GM21423 (cell line): Measurements from ENCODE around the gene AIDA.
"Not testable (repeated sequence)": the region's sequence is repeated elsewhere in the genome, so short reads cannot be mapped to it uniquely, and the experiment has no call there.

ENCODE experiments used
- ATAC-seq: cut with Tn5 transposase; IDR thresholded peaks from one replicate; pipeline ENCODE4 v1.9.1; 2021; ENCODE audit warnings: mild to moderate bottlenecking, moderate library complexity; ENCODE audit not compliant: unreplicated experiment

Gene AIDA, protein sequence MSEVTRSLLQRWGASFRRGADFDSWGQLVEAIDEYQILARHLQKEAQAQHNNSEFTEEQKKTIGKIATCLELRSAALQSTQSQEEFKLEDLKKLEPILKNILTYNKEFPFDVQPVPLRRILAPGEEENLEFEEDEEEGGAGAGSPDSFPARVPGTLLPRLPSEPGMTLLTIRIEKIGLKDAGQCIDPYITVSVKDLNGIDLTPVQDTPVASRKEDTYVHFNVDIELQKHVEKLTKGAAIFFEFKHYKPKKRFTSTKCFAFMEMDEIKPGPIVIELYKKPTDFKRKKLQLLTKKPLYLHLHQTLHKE

DNA sequence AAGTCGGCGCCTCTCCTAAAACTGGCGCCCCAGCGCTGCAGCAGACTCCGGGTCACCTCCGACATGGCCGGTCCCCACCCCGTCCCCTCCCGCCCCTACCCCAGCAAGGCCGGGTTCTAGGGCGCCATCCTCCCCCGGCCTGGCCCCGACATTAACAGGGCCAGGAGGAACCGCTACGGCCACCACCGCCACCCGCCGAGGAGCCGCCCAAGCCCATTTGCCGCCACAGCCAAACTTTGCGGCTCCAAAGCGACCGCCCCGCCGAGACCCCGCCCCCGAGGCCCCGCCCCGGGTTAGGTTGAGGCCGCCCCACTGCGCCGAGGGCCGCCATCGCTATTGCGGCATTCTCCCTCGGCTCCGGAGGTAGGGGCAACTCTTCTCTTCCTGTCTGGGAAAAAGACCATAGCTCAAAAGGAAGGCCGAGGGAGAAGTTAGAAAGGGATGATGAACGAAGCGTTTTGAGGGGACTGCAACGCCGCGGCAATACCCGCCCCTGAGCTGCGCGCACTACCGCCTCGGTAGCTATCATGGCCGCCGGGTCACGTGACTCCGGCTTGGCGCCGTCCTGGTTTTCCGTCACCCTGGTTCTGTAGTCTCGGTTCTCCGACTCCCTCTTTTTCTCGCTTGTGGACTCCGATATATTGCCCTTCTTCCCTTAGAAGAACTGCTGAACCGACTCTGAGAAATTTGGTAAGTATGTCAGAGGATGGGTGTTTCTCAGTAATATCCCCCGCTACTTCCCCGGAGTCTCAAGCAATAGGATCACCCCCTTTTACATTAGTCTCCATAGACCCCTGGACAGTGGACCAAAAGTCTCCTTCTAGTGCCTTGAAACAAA is at the start of gene AIDA, which contains the start of gene BROX:
Gene AIDA (minus strand): TSS at position 239 of the 838 bp plus-strand sequence. CDS start 174 bp downstream, at position 65.
Gene BROX (plus strand): TSS at position 312 of the 838 bp plus-strand sequence. CDS start 3,136 bp downstream, outside the sequence.
- ATAC-seq = peak; percentile 72

DNA sequence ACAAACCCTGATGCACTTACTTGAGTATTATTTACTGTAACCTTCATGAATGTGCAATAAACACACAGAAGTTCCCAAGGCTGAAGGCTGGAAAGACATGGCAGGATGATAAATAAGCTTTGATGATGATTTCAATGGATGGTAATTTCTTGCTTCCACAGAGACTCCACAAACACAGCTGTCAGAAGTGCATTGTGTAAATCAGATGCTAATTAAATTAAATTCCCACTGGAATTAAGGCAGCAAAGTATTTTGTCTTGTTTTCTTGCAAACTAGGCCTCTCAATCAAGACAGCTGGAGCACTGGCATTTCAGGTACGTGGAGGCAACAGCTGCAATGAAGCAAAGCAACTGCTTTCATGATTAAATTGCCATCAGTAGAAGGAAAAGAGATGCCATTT is 48.8 kb upstream of the AIDA start:
- ATAC-seq = no peak

DNA sequence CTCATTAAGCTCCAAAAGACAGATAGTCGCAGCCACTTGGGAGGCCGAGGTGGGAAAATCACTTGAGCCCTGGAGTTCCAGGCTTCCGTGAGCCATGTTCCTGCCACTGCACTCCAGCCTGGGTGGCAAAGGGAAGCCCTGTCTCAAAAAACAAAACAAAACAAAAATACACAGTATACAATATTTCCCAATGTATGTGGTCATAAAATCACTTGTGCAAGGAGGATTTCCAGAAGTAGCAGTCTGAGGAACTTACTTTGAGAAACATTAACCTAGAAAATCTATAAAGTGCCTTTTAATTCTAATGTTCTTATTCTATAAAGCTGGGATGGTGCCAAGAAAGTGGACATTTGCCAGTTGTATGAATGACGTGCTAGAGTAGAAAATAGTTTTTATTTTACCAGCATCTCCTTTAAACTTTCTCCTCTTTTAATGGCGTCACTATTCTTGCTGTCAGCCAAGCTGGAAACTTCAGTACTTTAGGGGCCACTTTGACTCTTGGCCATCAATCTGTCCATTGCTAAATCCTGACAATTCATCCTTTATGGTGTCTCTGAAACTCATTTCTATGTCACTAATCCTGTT is 47.3 kb upstream of the AIDA start:
- no peak for ATAC-seq

DNA sequence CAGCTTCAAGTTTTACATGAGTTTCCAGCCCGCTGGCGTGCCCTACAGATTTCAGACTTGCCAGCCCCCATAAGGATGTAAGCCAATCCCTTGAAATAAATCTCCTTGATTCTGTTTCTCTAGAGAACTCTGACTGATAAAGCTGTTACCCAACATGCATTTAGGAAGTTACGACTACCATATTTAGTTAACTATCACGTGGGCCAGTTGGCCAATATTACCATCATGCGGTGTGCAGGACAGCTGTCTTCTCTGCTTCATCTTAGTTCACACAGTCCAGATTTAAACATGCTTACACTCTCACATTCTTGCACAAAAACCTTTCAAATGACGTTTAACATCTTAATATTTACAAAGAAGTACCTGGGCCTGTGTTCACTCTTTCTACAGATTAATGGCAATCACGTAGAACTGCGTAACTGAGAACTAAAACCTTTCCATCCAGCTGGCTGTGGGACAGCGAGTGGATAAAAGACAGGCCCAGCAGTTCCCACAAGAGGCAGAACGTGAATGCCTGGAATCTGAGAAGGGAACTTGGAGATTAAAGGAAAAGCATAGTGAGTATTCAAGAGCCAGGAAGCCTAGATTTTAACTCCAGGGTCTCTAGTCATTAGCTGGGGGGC is 45.5 kb upstream of the AIDA start:
- no peak for ATAC-seq

DNA sequence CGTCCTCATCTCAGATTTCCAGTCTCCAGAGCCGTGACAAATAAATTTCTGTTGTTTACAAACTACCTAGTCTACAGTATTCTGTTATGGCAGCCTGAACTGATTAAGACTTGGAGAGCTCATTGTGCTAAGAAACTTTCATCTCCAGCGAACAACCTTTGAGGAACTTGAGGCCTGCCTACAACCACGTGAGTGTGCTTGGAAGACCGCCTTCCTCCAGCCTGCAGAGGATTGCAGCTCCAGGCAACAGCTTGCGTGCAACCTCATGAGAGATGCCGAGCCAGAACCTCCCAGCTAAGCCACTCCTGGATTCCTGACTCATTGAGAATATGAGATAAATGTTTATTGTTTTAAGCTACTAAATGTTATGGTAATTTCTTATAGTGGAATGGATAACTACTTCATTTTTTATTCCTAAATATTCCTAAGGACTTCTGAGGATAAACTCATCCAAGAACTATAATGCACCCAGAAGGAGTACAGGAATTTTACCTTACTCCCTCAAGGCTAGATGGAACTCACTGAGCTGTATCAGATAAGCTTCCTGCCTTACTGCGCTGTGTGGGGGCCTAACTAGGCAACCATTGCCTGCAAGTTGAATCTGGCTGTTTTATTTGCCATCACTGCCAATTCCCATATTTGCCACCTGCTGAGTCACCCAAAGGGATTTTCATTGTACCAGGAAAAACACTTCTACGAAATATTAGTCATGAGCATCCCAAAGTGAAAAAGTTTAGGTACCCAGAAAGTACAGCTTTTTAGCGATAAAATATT is 42.3 kb upstream of the AIDA start:
- ATAC-seq = no peak

DNA sequence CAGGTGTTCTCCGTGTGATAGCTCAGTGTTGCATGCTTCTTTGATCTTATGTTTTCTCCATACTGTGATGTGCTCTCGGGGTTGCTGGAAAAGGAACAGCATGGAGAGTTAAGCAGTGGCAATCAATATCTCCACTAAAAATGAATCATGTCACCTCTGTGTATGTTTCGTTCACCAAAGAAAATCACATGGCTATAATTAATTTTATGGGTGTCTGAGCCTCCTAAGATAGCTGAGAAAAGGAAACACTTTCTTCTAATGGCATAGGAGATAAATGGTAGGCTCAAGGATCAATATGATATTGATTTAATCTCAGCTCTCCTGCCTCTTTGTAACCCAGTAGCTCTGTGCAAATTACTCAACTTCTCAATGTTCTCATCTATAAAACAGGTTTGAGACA is 39.0 kb upstream of the AIDA start:
- no peak for ATAC-seq

DNA sequence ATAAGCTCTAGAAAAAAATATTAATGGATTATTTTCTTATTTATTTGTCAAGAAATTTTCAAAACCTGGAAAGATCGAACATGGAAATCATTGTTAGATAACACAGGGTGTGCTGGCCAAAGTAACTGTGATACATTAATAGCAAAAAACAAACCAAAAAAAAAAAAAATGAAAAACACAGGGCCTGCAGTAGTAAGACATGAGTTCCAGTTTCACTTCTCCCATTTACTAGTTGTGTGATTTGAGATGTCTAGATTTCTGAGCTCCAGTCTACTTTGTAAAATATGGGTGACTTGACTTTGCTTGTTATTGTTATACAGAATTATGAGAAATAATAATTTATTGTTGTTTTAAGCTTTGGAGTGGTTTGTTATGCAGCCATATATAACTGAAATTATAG is 38.4 kb upstream of the AIDA start:
- peak; percentile 82 for ATAC-seq

DNA sequence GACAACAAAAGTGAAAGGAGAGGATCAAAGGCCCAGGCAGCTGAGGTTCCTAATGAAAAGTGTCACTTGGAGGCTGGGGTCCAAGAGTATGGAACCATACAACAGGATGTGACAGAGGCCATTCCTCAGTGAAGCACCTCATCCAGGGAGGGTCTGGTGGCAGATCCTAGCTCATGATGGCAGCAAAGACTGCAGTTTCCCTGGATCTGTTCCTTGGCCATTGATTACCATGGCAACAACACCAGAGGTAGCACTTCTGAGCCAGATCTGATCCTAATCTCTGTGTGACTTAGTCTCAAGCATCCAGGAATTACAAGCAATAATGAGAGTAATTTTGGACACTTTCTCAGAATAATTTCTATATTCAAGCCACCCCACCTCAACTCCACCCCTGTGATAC is 37.6 kb upstream of the AIDA start:
- no peak for ATAC-seq

DNA sequence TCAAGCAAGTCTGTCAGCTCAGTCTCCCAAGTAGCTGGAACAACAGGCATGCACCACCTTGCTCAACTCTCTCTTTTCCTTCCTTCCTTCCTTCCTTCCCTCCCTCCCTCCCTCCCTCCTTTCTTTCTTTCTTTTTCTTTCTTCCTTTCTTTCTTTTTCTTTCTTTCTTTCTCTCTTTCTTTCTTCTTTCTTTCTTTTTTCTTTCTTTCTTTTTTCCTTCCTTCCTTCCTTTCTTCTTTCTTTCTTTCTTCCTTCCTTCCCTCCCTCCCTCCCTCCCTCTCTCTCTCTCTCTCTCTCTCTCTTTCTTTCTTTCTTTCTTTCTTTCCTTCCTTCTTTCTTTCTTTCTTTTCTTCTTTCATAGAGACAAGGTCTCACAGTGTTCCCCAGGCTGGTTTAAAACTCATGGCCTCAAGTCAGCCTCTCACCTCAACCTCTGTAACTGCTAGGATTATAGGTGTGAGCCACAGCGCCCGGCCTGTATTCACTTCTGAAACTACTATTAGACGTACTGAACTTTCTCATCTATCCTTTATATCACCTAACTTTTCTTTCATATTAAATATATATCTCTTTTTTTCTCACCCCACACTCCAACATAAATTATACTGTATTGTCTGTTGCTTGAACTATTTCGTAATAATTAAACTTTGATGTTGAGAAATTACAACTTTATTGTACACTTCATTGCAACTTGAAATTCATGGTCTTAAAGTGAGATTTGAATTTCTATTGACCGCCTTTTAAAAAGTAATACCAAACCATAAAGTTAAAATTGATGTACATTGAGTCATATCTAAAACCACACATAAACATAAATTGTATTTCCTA is 29.6 kb upstream of the AIDA start:
- ATAC-seq = not testable (repeated sequence)

DNA sequence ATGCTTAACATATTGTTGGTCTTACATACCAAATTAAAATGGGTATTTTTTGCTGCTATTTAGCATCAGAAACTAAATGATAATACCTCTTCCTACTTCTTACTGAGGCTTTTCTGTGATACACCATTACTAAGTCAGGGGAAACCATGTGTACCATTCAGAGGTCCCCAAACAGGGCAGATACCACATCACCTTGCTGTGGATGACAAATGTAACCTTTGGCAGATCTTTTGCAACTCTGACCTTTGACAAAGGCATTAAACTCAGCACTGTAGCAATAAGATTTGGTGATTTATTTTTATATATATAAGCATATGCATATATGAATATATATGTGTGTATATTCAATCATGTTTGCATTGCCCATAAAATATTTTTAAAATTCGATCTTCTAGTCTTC is 27.6 kb upstream of the AIDA start:
- ATAC-seq = no peak

DNA sequence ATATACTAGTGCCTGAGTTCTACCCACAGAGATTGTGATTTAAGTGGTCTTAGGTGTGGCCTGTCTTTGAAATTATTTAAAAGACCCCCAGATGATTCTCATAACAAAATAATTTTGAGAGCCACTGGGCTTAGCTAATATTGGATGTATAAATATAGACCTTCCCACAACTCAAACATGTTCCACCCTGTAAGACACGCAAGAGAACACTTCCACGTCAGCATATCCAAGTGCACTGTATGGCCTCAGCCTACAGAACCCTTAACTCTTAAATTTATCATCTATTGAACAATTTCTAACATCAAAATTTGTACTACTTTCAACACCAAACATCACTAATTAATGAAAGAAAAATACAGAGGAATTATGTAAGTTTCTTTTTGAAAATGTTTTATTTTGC is 27.2 kb upstream of the AIDA start:
- ATAC-seq = no peak

DNA sequence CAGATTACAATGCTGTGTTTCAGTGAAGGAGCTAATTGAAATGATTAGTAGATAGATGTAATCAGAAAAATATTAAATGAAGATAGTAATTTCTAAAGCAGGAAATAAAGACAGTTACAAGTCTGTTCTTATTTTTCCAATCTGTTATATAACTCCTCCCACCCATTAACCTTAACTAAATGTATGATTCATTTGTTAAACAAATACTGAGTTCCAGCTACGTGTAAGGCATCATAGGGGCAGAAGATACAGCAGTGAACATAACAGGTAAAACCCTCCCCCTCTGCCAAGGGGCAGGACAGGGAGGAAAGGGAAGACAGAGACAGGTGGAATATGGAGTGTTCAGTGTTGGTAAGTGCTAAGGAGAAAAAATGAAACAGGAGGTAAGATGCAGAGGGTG is 24.7 kb upstream of the AIDA start, which contains the start of gene FAM177B:
Gene FAM177B (plus strand): TSS at position 231 of the 400 bp plus-strand sequence. CDS start 9,344 bp downstream, outside the sequence.
- no peak for ATAC-seq

DNA sequence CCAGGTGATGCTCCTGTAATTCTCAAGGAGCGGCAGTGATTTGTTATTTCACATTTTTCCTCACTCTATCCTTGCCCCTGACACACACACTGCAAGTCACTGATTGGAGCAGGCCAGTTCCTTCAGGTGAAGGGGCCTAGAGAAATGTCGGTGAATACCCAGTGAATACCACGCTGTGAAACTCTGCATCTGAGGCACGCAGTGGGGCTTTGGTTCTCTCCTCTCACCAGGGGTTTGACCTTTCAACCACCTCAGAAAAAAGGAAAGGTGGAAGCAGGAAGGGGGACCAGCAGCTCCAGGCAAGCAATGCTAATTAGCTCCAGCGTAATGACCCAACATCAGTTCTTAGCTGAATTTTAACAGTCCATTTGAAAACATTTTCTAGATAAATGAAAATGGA is 24.2 kb upstream of the AIDA start:
- no peak for ATAC-seq

DNA sequence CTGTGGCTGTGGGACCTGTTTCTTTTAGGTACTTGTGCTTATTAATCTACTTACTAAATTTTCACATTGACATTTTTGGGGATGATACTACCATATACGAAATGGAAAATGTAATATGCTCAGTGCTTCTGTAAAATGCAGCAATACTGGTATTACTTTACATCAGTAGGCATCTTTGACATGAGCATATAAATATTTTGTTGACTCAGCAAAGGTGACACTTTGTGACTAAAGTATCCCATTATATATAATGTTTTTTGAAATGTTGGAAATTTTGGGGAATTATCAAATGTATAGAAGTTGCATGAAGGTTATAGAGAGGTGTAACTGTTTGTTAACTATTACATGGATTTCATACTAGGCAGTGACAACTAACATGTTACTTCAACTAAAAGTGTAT is 22.4 kb upstream of the AIDA start:
- ATAC-seq = no peak

DNA sequence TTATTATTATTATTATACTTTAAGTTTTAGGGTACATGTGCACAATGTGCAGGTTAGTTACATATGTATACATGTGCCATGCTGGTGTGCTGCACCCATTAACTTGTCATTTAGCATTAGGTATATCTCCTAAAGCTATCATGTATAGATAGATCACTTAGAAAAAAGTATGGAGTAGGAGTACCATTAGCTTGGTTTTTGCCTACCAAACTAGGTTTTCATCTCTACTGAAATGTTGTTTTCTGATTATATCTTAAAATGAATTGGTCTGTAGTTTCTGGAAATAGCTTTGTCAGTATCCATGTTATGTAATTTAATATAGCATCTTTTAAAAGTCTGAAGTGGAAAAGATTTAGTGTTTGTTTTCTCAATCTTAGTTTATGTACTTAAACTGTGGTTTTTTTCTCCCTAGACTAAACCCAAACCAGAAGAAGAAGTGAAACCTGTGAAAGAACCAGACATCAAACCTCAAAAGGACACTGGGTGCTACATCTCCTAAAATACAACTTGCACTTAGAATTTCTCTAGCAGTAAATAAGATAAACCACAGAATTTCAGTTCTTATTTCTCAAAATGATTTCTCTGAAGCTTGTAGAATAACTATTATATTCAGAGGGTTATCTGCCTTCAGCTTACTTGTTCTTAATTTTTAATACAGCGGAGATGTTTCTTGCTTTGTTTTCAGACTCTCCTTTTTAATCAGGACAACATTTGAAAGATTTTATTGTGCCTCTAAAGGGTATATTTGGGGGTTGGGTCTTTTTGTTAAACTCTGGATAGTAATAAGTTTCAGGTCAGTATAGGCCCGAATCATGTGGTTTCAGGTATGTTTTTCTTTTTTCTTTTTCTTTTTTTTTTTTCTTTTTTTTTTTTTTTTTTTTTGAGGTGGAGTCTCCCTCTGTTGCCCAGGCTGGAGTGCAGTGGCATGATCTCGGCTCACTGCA is 20.2 kb upstream of the AIDA start:
- peak; percentile 98 for ATAC-seq

DNA sequence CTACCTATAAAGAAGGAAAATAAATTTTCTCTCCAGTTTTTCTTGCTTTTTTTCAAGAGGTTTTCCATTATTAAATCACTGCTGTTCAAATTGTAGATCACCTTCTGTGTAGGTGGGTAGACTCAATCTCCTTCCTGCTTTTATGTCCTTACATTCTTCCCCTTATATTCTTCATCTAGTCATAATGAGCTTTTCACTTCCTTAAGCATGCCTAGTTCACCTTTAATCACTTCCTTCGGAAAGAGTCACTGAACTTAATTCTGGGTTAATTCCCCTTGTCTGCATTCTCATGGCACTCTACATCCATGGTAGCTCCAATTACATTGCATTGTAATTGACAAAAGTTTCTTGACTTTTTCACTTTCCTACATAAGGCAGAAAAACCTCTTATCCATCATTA is 18.6 kb upstream of the AIDA start:
- ATAC-seq = no peak

DNA sequence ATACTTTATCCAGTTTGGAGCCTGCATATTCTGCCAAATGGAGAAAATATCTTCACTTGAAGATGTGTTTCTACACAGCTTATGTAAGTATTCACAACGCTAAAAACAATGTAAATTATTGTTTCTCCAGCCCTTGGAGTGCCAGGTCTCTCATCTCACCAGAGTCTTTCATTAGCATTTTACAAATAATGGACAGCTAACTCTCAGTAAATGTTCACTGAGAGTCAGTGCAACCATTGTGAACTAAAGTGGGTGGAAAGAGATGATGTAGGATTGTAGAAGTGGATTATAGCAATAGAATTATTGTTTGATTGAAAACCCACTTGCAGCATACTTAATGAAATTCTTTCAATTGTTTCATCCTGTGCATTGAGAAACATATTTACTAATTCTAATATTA is 16.5 kb upstream of the AIDA start:
- no peak for ATAC-seq

DNA sequence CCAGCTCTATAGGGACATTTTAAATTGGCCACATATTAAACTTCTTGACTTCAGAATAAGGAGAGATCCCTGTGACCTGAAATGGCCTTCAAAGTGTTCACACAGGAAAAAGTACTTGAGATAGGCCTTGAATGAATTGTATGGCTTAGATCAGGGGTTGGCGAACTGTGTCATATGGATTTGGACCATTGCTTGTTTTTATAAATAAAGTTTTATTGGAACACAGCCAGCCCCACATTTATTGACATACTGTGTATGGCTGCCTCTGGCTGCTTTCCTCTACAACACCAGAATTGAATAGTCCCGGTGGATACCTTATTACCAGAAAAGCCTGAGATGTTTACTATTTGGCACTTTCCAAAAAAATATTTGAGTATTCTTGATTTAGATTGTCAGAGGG is 4.1 kb upstream of the AIDA start:
- no peak for ATAC-seq
